ENCODE measurements around the gene PLAAT3.
"Not testable (repeated sequence)": the region's sequence is repeated elsewhere in the genome, so short reads cannot be mapped to it uniquely, and the experiment has no call there.

The PLAAT3 gene

GRCh38 chr11:63610604-63611394 lies 3.4 kb downstream of the PLAAT3 start:
- DNase-seq (ENCODE audit: low spot score): no peak
- POLR2A ChIA-PET (ENCODE audit: low non-redundant PET): no interaction called here
- H3K27ac ChIP-seq: no peak overlapping the region
- TF ChIP-seq CTCF (conservative IDR thresholded peaks at IDR 0.05; ENCODE audit: low read depth): no peak
- CTCF ChIA-PET: interaction anchor here (0.6 kb wide), 1 partner anchor 233 kb away, joined by 7 read pairs; no protein-coding TSS in a partner anchor

- no peak overlapping the region for H3K27ac ChIP-seq
- no peak for TF ChIP-seq CTCF (conservative IDR thresholded peaks at IDR 0.05; ENCODE audit: low read depth)
- POLR2A ChIA-PET (ENCODE audit: low non-redundant PET): no interaction called here
- DNase-seq (ENCODE audit: low spot score): no peak
- CTCF ChIA-PET: interaction anchor here (0.6 kb wide), 1 partner anchor 85 kb away, joined by 3 read pairs; no protein-coding TSS in a partner anchor
These were observed 4.2 kb downstream of the PLAAT3 start for GRCh38 chr11:63609971-63610580.

GRCh38 chr11:63609536-63609935 lies 4.7 kb downstream of the PLAAT3 start:
- DNase-seq (ENCODE audit: low spot score): no peak
- H3K27ac ChIP-seq: no peak overlapping the region
- ChIA-PET CTCF (interaction anchor here (0.6 kb wide), 1 partner anchor 86 kb away, joined by 3 read pairs; no protein-coding TSS in a partner anchor), POLR2A (ENCODE audit: low non-redundant PET) (no interaction called here)
- no peak for TF ChIP-seq CTCF (conservative IDR thresholded peaks at IDR 0.05; ENCODE audit: low read depth)

GRCh38 chr11:63608353-63609345 lies 5.6 kb downstream of the PLAAT3 start:
- no peak overlapping the region for H3K27ac ChIP-seq
- no peak for DNase-seq (ENCODE audit: low spot score)
- CTCF ChIA-PET: no interaction called here
- no peak for TF ChIP-seq CTCF (conservative IDR thresholded peaks at IDR 0.05; ENCODE audit: low read depth)
- POLR2A ChIA-PET (ENCODE audit: low non-redundant PET): no interaction called here

- POLR2A ChIA-PET (ENCODE audit: low non-redundant PET): no interaction called here
- no peak overlapping the region for H3K27ac ChIP-seq
- CTCF ChIA-PET: no interaction called here
- DNase-seq (ENCODE audit: low spot score): no peak
- TF ChIP-seq CTCF (conservative IDR thresholded peaks at IDR 0.05; ENCODE audit: low read depth): no peak
These were observed 11.1 kb downstream of the PLAAT3 start for GRCh38 chr11:63603180-63603518.

GRCh38 chr11:63602290-63603179 lies 11.7 kb downstream of the PLAAT3 start:
- H3K27ac ChIP-seq; DNase-seq (ENCODE audit: low spot score); POLR2A ChIA-PET (ENCODE audit: low non-redundant PET): not testable (repeated sequence)
- CTCF ChIA-PET: interaction anchor here (0.6 to 0.7 kb wide), 2 partner anchors 11 to 359 kb away, joined by 3 read pairs; no protein-coding TSS in a partner anchor
